OCI-LY7 (cell line): Measurements from ENCODE around the gene RAMP1. TPM values are rescaled to one million over a fixed set of nuclear protein-coding genes. Genes with fewer than 3 reads are reported as not detected.

Experiments used
- BruUV-seq: library from RNA; stranded (reverse); fragments of 400-500 nt; replicated peaks from 2 replicates; lab custom pipeline; 2021; lab: Mats Ljungman, UMichigan
- CTCF ChIA-PET: fragments of 300-600 bp; sonication (Branson Sonifier 250); formaldehyde crosslinking; loops from one replicate; lab custom pipeline; 2022; ENCODE audit warnings: antibody characterized with exemption; ENCODE audit not compliant: unreplicated experiment; lab: Charles Lee
- POLR2A ChIA-PET: fragments of 300-600 bp; sonication (Branson Sonifier 250); formaldehyde crosslinking; loops from one replicate; lab custom pipeline; 2022; ENCODE audit warnings: antibody characterized with exemption; lab: Charles Lee
- DNase-seq: peaks from one replicate; pipeline ENCODE4 v3.0.0-alpha.2; 2015; ENCODE audit warnings: low spot score
- H2AFZ ChIP-seq: fragments of 200-600 bp; sonication (generic), shearing (Covaris generic); 2 replicates; pipeline ENCODE4 v1.6.1; 2014; ENCODE audit warnings: mild to moderate bottlenecking, antibody characterized with exemption, low read length, moderate library complexity
- H3K27ac ChIP-seq: fragments of 200-600 bp; sonication (generic); 2 replicates; pipeline ENCODE4 v1.5.1; 2014; ENCODE audit warnings: mixed run types, low read depth, mild to moderate bottlenecking, moderate library complexity, low read length, inconsistent platforms; ENCODE audit not compliant: poor library complexity, severe bottlenecking
- H3K36me3 ChIP-seq: fragments of 200-600 bp; sonication (generic); 2 replicates; pipeline ENCODE4 v1.6.1; 2014; ENCODE audit warnings: mild to moderate bottlenecking, antibody characterized with exemption, low read length, moderate library complexity, mixed read lengths; ENCODE audit not compliant: insufficient read depth
- H3K4me1 ChIP-seq: fragments of 200-600 bp; sonication (generic); 2 replicates; pipeline ENCODE4 v1.5.1; 2014; ENCODE audit warnings: mild to moderate bottlenecking, low read length; ENCODE audit not compliant: insufficient read depth, poor library complexity, severe bottlenecking
- H3K4me2 ChIP-seq: fragments of 200-600 bp; sonication (generic); 2 replicates; pipeline ENCODE4 v1.6.1; 2014; ENCODE audit warnings: mild to moderate bottlenecking, low read length
- H3K4me3 ChIP-seq: fragments of 200-600 bp; sonication (generic); 2 replicates; pipeline ENCODE4 v1.5.1; 2014; ENCODE audit warnings: mild to moderate bottlenecking, low read depth, low read length; ENCODE audit not compliant: poor library complexity, severe bottlenecking
- H3K79me2 ChIP-seq: fragments of 200-600 bp; sonication (generic); 2 replicates; pipeline ENCODE4 v1.6.1; 2016; ENCODE audit warnings: low read depth, mild to moderate bottlenecking, low read length, moderate library complexity, mixed read lengths; ENCODE audit not compliant: insufficient read depth
- H3K9me2 ChIP-seq: fragments of 200-600 bp; sonication (generic); 2 replicates; pipeline ENCODE4 v1.6.1; 2016; ENCODE audit warnings: mild to moderate bottlenecking, low read length, mixed read lengths; ENCODE audit not compliant: insufficient read depth
- H3K9me3 ChIP-seq: fragments of 200-600 bp; sonication (generic); 2 replicates; pipeline ENCODE4 v1.6.1; 2014; ENCODE audit warnings: mild to moderate bottlenecking, mixed run types, low read length, mixed read lengths
- H4K20me1 ChIP-seq: fragments of 200-600 bp; sonication (generic); 2 replicates; pipeline ENCODE4 v1.6.1; 2014; ENCODE audit warnings: mild to moderate bottlenecking, antibody characterized with exemption, low read length, moderate library complexity, mixed read lengths; ENCODE audit not compliant: insufficient read depth
- CTCF ChIP-seq: fragments of 200-600 bp; sonication (generic); conservative IDR thresholded peaks from 2 replicates; pipeline ENCODE4 v1.5.1; 2014; ENCODE audit warnings: mild to moderate bottlenecking, antibody characterized with exemption, low read length, moderate library complexity, mixed read lengths
- EZH2phosphoT487 ChIP-seq: fragments of 200-600 bp; sonication (generic); IDR thresholded peaks from 2 replicates; pipeline ENCODE4 v1.6.1; 2018; ENCODE audit warnings: low read depth, borderline replicate concordance, mild to moderate bottlenecking, mixed run types, antibody characterized with exemption, low read length, moderate library complexity, mixed read lengths
- intact Hi-C: fragments of 100-400 bp; cut with micrococcal nuclease; formaldehyde crosslinking; loops from one replicate; pipeline ENCODE4 v1.10.0; 2022; ENCODE audit not compliant: unreplicated experiment
- total RNA-seq, 2 experiments: library from RNA; depleted of rRNA in 1 of 2; stranded (reverse); fragments of >200 nt in 1 of 2; shearing (Covaris generic) in 1 of 2; gene quantifications; 2 replicates each; pipeline ENCODE4 v1.2.3, GENCODE V29; 2014 to 2022

Gene RAMP1
- total RNA-seq, 2 experiments from 2014 or later = not detected

GRCh38 chr2:237927986-237928385, 68.6 kb downstream of the RAMP1 start:
- TF ChIP-seq EZH2phosphoT487 (no peak), CTCF (no peak)
- Histone ChIP-seq H3K79me2 (no peaks in the 10 kb centered on the region), H3K27ac (no peak overlapping the region), H4K20me1 (no peaks in the 10 kb centered on the region), H3K9me2 (no peaks in the 10 kb centered on the region), H3K9me3 (no peaks in the 10 kb centered on the region), H2AFZ (no peak overlapping the region), H3K36me3 (no peaks in the 10 kb centered on the region), H3K4me3 (no peak overlapping the region), H3K4me2 (no peak overlapping the region), H3K4me1 (no peaks in the 10 kb centered on the region)
- ChIA-PET POLR2A (interaction anchor here (0.5 kb wide), 1 partner anchor 162 kb away, joined by 3 read pairs; no protein-coding TSS in a partner anchor), CTCF (no interaction called here)
- intact Hi-C loops = loop anchor here (10.0 kb wide), 1 partner anchor 227 kb away; the partner anchor contains the start of gene ERFE
- no peak for DNase-seq
- no TSS peak for BruUV-seq

GRCh38 chr2:237929979-237930378, 70.6 kb downstream of the RAMP1 start:
- CTCF ChIA-PET = no interaction called here
- intact Hi-C loops = loop anchor here (10.0 kb wide), 1 partner anchor 225 kb away; the partner anchor contains the start of gene ERFE

More at GRCh38 chr2:237929979-237930378, 70.6 kb downstream of the RAMP1 start:
- Histone ChIP-seq H3K4me1 (no peaks in the 10 kb centered on the region), H3K9me2 (no peaks in the 10 kb centered on the region), H4K20me1 (no peaks in the 10 kb centered on the region), H3K4me2 (no peak overlapping the region), H3K4me3 (no peak overlapping the region), H3K9me3 (no peaks in the 10 kb centered on the region), H3K79me2 (no peaks in the 10 kb centered on the region), H3K27ac (no peak overlapping the region), H3K36me3 (no peaks in the 10 kb centered on the region), H2AFZ (no peak overlapping the region)
- no peak for TF ChIP-seq EZH2phosphoT487
- no peak for TF ChIP-seq CTCF
- no peak for DNase-seq
- POLR2A ChIA-PET = no interaction called here
- no TSS peak for BruUV-seq
